Measurements from ENCODE around the gene MAGED4. TPM values are rescaled to one million over a fixed set of nuclear protein-coding genes. Genes with fewer than 3 reads are reported as not detected.

MAGED4 gene
- total and polyA plus RNA-seq, 2 of the 8 experiments (the other 6 are each of a cell fraction or from before 2014, with no cell fraction given): 19.3 to 62.3 TPM

- CTCF ChIA-PET (ENCODE audit: partially characterized antibody): no interaction called here
- H2AK5ac ChIP-seq (ENCODE audit: low read depth, low read length): no peak overlapping the region
- H3K27ac ChIP-seq (ENCODE audit: low read depth, low read length): no peak overlapping the region
- no peaks in the 10 kb centered on the region for H3K79me2 ChIP-seq (ENCODE audit: control insufficient read depth in 1 of 2, insufficient read depth in 2 of 2, low read length in 2 of 2)
- no peak overlapping the region for H4K8ac ChIP-seq (ENCODE audit: extremely low read depth, insufficient read depth, low read length)
- no peak overlapping the region for H4K5ac ChIP-seq (ENCODE audit: insufficient read length, low read depth, low read length)
- no peak overlapping the region for H3K4me3 ChIP-seq (ENCODE audit: extremely low read depth in 1 of 4, insufficient read depth in 2 of 4, low read depth in 3 of 4, low read length in 4 of 4)
- H3K4me1 ChIP-seq (replicated peaks in 1 of 4; ENCODE audit: control insufficient read depth in 3 of 4, insufficient read depth in 4 of 4, low read length in 3 of 4): peaks cover 0 to 3% (median 0%) of the 10 kb centered on the region in 4 experiments; a peak in 2 of 7 replicates
- H3K23me2 ChIP-seq (ENCODE audit: low read depth, low read length): no peaks in the 10 kb centered on the region
- no peak overlapping the region for H2BK120ac ChIP-seq (replicated peaks; ENCODE audit: low read depth, low read length)
- H4K91ac ChIP-seq (replicated peaks; ENCODE audit: insufficient read length, low read length): no peak overlapping the region
- H3K27me3 ChIP-seq (replicated peaks in 1 of 4; ENCODE audit: control insufficient read depth in 3 of 4, extremely low read depth in 1 of 4, insufficient read depth in 3 of 4, low read length in 3 of 4): no peaks in the 10 kb centered on the region
- POLR2A ChIA-PET (ENCODE audit: partially characterized antibody): no interaction called here
- H3K9me3 ChIP-seq (ENCODE audit: insufficient read depth in 2 of 2, low read depth in 1 of 2, low read length in 1 of 2): no peaks in the 10 kb centered on the region
- 100% methylated on average over 3 of the region's 3 CpGs; no CpG with 5 or more reads in 1 of the 2 experiments for WGBS, 2 experiments (ENCODE audit: extremely low coverage in 1 of 2, insufficient coverage in 1 of 2, insufficient read length in 1 of 2, insufficient replicate concordance in 2 of 2, low coverage in 1 of 2, low lambda C conversion rate in 2 of 2, missing lambda C conversion rate in 1 of 2)
- no peak overlapping the region for H2BK12ac ChIP-seq (ENCODE audit: low read depth, low read length)
- H3K4ac ChIP-seq (replicated peaks; ENCODE audit: insufficient read length, low read depth, low read length): no peak overlapping the region
- H3K4me2 ChIP-seq (ENCODE audit: insufficient read depth in 1 of 2, low read depth in 2 of 2, low read length in 2 of 2): no peak overlapping the region
- TF ChIP-seq KDM5A (IDR thresholded peaks at IDR 0.05; ENCODE audit: low read length) (no peak), SAP30 (IDR thresholded peaks at IDR 0.05; ENCODE audit: insufficient read depth, insufficient replicate concordance, low read length) (no peak), EP300 (IDR thresholded peaks at IDR 0.05; ENCODE audit: borderline replicate concordance in 1 of 2, low read depth in 2 of 2, low read length in 2 of 2) (no peak), CTCF (IDR thresholded peaks at IDR 0.05; ENCODE audit: control extremely low read depth in 1 of 3, insufficient read depth in 1 of 3, low read depth in 1 of 3, low read length in 3 of 3) (no peak), HDAC2 (IDR thresholded peaks at IDR 0.05; ENCODE audit: borderline replicate concordance in 1 of 2, low read depth in 2 of 2, low read length in 2 of 2) (no peak), EZH2 (IDR thresholded peaks at IDR 0.05; ENCODE audit: low read depth, low read length, severe bottlenecking) (no peak), POLR2A (IDR thresholded peaks at IDR 0.05; ENCODE audit: control extremely low read depth in 1 of 2, low read depth in 2 of 2, low read length in 2 of 2) (no peak), CBX8 (IDR thresholded peaks at IDR 0.05; ENCODE audit: borderline replicate concordance, low read depth, low read length) (no peak)
- no peaks in the 10 kb centered on the region for H3K79me1 ChIP-seq (ENCODE audit: low read depth, low read length)
- no peak overlapping the region for H2BK20ac ChIP-seq (ENCODE audit: low read length)
- H3K18ac ChIP-seq (ENCODE audit: extremely low read depth, low read length): no peak overlapping the region
- DNase-seq (ENCODE audit: low read depth in 1 of 2, low spot score in 2 of 2): no peak
- H3K23ac ChIP-seq (ENCODE audit: insufficient read length): no peak overlapping the region
- no peak overlapping the region for H2AFZ ChIP-seq (ENCODE audit: low read length)
- no peak overlapping the region for H3K9ac ChIP-seq (replicated peaks in 1 of 4; ENCODE audit: extremely low read depth in 1 of 4, low read depth in 3 of 4, low read length in 3 of 4)
- no peak overlapping the region for H3K14ac ChIP-seq (ENCODE audit: insufficient read length)
- no peak for FAIRE-seq
- H2BK5ac ChIP-seq (ENCODE audit: low read depth, low read length): no peak overlapping the region
- H3K56ac ChIP-seq (replicated peaks; ENCODE audit: insufficient read length, low read depth, low read length): no peak overlapping the region
- no peak overlapping the region for H2BK15ac ChIP-seq (ENCODE audit: low read length)
- no peaks in the 10 kb centered on the region for H3K36me3 ChIP-seq (ENCODE audit: control insufficient read depth in 2 of 4, insufficient read depth in 4 of 4, low read length in 3 of 4)
- H4K20me1 ChIP-seq (replicated peaks in 1 of 2; ENCODE audit: control insufficient read depth in 1 of 2, insufficient read depth in 2 of 2, low read length in 2 of 2): no peaks in the 10 kb centered on the region
Measured at GRCh38 chrX:52216541-52216940, 31.9 kb downstream of the MAGED4 start.
